ENCODE results near the gene BHLHA15.
A peak's percentile ranks its signal among the peaks of the same experiment; 100 is the strongest.

BHLHA15 gene

DNA sequence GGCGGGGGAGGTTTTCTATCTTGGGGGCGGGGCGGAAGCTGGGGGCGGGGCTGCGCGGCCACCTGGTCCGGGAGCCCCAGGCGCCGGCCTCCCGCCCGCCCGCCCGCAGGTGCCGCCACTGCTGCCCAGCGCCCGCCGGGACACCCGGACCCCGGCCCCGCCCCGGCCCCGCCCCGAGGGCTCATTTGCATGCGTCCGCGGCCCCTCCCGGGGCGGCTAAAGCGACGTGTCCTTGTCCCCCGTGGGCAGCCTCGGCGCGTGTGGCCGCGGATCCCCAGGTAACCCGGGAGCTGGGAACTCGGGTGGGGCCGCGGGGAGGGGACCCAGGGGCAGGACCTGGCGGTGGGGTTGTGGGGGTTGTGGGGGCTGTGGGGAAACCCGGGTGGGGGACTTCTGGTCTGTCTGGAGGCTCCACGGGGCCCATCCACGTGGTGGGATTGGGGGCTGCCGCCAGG, at the start of gene BHLHA15:
BHLHA15 (plus strand) TSS at position 219 of the 455 bp plus-strand sequence. CDS start 871 bp downstream, outside the sequence.
- no peak for DNase-seq

DNA sequence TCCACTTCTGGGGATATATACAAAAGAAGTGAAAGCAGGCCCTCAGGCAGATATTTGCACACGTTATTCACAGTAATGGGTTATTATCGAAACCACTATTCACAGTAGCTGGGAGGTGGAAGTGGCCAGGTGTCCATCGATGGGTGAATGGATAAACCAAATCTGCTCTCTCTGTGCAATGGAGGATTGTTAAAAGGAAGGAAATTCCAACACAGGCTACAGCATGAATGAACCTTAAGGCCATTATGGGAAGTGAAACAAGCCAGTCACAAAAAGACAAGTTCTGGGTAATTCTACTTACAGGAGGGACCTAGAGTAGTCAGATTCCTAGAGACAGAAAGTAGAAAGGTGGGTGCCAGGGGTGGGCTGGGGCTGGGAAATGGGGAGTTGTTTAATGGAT, 48.5 kb upstream of the BHLHA15 start:
- no peak for DNase-seq

DNA sequence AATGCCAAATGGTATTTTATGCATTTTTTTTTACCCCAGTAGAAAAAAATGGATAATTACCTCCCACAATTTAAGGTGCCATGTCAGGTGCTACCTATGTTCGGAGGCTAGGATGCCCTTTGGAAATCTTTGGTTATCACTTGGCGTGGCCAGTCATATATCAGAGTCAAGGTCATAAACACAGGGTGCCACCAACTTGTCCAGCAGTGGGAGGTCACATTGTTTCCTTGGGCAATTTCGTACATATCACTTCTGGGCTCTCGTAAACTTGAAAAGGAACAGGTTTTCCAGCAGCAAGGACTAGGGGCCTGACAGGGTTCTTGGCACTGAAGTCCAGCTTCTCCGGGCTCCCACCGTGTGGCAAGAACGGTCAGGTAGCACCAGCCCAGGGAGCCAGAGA, 48.0 kb upstream of the BHLHA15 start:
- no peak for DNase-seq

DNA sequence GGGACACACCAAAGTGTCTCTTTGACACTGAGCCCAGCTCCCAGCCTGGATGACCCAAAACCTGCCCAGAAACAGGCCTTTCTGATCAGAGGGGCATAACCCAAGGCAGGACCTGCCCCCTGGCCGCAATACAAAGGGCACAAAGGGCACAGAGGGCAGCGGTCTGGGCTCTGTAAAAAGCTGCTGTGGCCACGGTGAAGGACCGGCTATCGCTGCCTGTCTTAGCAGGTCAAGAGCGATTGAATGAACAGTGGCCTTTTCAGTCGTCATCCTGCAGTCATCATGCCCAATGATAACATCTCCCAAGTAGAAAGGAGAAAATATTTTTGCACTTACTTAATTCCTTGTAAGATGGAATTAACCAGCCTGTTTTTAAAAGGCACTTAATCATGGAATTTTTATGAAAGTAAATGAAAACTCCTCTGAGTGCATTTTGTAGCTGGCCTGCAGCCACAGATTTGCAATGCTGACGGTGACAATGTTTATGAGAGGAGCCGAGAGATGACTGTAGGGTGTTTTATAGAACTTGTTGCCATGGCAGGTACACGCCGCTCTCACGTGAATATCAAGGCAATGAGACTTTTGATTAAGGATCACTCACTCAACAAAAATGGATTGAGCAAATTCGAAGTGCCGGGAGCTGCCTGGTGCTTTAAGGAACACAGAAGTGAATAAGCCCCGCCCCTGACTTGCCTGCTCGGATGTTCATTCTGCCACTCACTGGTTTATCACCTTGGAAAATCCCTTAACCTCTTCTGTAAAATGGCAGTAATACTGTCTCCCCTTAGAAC, 47.3 kb upstream of the BHLHA15 start:
- DNase-seq: no peak

DNA sequence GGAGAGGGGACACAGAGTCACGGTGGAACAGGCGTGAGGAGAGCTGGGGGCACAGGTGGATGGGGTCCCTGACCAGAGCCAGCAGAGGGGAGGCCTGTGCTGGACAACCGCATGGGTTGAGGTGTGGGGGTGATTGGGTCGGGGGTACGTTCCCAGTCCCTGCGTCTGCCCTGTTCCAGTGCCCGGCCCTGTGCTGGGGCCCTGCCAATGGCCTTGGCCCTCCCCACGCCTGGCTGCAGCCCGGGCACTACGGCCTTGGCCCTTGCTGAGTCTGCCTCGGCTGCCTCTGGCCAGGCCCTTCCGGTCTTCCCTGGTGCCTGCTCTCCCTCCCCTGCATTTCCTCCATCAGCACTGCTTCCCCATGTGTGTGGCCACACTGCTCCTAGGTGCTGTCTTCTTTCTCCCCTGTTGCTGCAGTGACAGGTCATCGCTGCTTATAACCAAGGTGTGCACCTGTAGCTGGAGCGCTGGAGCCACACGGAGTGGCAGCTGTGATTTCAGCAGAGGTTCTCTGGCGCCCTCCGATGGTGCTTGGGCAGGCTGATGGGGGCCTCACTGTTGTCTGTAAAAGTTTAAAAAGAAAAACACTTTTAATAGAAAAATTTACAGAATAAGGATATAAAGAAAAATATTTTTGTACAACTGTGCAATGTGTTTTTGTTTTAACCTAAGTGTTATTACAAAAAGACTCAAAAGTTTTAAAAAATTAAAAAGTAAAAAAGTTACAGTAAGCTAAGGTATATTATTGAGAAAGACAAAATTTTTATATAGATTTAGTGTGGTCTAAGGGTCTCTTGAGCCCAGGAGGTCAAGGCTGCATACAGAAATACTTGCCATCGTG, 45.2 kb upstream of the BHLHA15 start:
- DNase-seq: peak; percentile 62

DNA sequence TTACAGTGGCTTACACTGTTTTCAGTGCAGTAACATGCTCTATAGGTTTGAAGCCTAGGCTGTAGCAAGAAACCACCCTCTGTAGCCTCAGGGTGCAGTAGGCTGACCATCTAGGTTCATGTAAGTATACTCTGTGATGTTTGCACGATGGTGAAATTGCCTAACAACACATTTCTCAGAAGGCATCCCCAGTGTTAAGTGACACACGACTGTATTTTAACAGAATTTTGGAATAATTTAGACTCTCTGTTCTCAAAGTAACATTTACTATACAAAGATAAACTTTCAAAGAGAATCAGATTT, 44.6 kb upstream of the BHLHA15 start:
- peak; percentile 36 for DNase-seq

DNA sequence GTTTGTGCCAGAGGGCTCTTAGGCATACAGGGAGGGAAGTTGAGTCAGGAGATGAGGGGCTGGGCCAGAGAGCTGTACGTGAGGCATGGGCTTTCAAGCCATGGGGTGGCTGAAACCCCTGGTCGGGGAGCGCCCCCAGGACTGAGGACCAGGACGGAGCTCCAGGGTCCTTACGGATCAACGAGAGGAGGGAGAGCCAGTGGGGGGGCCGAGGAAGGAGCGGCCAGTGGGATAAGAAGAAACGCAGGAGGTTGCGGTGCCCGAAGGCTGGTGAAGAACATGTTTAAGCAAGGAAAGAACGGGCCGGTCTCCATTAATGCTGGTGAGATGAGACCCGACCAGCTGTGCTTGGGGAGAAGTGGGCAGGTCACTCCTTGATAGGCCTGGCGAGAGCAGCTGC, 43.6 kb upstream of the BHLHA15 start:
- no peak for DNase-seq

DNA sequence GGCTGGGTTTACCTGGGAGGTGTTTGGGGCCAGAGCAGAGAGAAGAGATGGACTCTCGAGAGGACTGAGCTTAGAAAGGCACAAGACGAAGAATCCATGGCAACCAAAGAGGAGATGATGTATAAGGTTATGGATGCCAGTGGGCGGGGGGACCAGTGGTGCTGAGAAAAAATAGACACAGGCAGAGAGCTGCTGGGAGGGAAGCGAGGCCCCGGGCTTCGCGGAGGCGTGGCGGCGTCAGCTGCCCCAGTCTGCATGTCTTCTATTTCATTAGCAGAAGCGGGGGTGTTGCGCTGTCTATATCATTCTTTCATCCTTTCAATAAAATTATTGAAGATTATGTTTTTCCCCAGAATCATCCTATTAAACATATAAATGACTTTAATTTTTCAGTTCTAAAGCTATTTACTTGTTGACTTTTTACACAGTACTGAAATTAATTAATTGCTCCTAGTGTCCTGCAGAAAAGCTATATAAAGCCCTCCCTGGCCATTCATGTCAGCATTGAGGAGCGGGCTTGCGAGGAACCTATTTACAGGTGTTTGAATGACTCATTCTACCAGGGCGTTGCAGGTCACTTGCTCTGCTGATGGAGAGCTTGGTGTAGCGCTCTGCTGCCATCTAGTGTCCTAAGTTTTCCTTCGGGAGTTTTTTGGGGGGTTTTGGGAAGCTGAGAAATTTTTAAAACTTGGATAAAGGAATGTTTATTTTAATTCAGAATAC, 42.9 kb upstream of the BHLHA15 start:
- DNase-seq: peak; percentile 85

DNA sequence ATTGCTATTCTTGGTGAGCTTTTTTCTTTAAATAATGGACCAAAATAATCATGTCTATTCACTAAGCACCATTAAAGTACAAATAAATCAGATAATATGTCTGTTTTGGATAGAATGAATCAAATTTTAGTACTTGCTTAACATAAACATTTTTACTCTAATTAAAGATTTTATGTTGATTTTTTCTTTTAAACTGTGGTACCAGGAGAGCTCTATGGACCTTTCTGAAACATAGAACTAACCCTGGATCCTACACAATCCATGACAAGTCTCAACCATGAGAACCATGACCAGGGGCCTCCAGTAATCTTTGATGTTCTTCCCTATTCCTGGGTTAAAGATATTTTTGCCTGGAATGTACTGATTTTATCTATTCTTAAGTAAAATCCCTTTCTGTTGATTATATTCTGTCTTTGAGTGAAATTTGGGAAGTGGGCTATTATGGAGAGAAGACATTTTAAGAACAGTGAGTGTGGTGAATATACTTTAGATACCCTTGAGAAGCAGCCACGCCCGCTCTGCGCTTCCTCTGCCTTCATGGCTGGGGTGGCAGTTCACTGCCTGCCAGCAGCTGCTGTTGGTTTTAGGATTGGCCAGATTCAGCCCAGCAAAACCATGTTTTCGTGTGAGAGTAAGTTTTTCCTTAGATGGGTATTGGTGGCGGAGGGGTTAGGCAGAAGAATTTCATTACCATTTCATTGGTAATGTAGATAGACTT, 42.2 kb upstream of the BHLHA15 start:
- DNase-seq: no peak

DNA sequence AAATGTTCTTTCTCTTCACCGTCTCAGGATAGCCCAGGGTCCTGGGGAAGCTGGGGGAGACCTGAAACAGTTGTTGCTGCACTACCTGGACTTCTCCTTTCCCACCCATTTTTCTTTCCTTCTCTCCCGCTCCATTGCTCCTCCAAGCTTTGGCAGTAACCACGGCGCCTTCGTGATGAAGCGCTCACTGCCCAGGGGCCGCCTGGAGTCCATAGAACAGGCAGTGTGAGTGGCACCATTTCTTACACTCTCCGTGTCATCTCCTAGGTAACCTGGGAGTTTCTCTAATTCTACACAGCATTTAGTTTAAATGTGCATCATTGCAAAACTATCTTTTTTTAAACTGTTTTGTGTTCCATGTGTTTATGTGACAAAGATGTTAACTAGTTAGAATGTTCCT, 40.3 kb upstream of the BHLHA15 start:
- no peak for DNase-seq

DNA sequence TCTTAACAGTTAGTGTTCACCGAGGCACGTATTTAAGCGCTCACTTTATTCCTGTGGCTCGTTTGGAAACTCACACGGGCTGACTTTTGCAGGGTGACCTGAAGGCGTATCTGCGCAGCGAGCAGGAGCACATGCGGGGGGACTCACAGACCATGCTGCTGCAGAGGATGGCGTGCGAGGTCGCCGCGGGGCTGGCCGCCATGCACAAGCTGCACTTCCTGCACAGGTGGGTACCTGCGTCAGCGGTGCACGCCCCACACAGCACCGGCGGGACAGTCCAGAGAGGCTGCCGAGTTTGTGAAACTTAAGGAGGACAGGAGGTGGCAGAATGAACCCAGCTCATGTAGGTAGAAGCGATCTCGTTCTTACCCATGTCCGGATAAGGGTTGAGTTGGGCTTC, 39.8 kb upstream of the BHLHA15 start:
- DNase-seq: no peak

DNA sequence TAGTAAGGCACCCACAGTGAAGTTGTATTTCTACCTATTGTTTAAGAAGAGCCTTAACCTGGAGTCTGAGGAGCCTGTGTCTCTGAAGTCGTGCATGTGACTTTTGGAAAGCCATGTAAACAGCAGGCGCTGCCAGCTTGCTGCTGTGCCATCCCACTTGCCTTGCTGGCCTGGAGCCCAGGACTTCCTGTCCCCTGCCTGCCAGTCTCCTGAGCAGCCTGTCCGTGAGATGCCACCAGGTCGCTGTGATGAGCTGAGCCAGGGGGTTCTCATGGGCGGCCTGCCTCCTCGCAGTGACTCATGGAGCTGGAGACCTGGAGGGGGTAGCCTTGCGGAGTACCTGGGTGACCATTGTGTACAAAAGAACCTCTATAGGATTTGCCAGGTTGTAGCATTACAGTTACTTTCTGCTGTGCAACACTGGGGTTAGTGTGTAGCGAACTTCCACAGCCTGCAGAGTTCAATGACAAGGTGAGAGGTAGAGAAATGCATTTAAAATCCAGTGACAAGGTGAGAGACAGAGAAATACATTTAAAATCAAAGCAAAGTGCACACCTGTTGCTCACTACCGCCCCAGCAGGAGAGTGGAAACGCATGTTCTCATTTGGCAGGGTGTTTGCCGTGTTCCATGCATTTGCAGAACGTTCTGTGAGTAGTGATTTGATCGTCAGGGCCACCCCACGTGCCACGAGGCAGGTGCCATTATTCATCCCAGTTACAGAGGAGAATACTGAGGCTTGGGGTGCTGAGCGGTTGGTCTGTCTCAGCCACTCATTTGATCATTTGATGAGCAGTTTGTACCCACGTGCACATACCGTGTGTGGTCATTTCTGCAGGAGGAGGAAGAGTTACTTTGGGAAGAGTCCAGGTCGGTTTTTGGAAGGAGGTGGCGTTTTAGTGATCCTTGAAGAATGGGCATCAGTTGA, 36.6 kb upstream of the BHLHA15 start:
- no peak for DNase-seq

DNA sequence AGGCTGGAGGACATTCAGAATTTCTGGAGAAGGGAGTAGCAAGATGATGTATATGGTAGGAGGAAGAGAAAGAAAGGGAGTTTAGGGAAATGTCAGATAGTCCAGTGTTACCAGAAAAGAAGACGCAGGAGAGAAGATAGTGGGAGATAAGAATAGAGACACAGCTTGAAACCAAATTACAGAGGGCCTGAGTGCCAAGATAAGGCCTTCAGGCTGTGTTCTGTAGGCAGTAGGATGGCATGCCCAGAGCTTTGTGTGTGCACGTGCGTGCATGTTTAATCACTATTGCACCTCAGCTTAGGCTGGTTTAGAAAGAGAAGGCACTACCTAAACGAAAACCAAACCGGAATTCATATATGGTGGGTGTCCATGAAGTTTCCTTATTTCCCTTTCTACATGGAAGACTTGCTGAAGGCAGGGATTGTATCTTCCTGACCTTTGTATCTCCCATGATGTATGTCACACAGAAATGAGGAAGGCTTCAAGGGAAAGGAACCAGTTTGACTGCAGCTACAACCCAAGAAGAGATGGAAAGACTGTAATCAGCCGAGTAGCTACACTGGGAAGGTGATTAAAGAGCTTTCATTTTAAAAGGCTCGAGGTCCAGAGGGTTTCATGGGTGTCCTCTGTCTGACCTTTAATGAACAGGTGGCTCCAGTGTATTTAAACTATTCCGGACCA, 35.8 kb upstream of the BHLHA15 start:
- peak; percentile 69 for DNase-seq

DNA sequence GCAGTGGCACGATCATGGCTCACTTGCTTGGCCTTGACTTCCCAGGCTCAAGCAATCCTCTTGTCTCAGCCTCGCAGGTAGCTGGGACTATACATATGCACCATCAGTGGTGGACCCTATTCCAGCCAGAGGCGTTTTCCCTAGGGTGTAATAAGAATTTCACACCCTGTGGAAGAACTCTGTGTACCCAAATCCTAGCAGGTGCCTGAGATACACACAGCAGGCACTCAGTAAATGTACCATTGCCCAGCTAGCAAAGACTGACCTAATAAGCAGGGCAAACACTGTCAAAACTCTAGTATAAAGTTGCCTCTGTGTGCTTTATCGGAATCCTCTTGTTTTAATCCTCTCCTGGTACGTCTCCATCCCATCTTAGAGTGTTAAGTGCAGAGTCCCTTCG, 33.7 kb upstream of the BHLHA15 start:
- no peak for DNase-seq

DNA sequence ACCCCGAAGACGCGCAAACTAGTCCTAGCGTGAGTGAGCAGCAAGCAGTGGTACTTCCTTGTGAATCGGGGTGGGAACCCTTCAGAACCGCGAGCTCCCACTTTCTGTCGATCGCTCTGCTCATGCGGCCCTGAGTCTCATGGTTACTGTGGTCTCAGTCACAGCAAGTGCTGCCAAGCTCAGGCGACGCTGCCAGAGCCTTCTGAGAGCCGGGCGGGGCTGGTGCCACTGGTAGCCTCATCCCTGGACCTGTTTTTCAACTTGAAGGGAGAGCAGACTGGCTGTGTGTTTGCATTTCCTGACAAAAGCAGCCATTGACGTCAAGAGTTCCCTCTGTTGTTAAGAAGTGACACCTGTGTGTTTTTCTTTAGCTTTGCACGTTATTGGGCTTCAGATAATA, 32.9 kb upstream of the BHLHA15 start:
- no peak for DNase-seq

DNA sequence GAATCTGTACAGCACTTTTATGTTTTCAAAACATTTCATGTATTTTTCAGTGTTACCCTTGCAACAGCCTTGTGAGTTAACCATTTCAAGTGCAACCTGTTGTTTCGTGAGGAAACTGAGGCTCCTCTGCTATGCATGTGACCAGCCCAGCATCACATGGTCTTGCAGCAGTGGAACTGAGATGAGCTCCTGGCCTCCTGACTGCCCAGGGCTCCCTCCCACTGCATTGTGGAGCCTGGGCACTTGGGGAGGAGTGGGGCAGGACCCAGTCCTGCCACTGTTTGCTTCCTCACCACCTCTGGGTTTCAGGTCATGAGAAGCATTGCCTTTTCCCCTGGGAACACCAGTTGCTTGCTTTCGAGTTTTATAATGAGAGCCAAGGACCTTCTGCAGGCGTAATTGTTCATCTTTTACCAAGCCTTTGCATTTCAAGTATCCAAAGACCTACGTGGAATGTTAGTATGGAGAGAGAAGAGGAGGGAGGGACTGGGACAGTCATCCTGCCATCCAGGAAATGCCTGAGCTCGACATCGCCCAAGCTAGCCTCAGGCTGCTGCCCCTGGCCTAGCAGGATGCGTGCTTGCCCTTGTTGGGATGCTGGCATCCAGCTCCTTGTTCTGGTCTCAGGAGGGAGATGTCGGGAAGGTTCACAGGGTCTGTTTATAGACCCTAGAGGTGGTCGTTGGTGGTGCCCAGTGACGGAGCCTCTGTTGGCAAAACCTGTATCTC, 32.3 kb upstream of the BHLHA15 start:
- DNase-seq: no peak

DNA sequence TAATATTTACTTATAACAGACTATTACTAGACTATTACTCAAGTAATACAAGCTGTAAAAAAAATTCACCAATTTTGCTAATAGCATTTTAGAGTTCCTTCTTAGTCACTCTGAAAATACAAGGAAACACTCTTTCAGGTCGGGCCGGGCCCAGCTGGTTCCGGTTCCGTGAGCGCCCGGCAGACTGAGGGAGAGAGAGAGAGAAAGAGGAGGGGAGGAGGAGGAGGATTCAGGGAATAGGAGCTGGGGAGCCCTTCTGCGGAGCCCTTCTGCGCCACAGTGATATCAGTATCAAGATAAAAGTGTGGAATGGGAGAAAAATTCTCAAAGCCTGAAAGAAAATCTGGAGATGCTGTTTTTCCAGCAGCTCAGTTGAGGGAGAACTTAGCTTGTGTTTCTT, 30.5 kb upstream of the BHLHA15 start:
- DNase-seq: no peak

DNA sequence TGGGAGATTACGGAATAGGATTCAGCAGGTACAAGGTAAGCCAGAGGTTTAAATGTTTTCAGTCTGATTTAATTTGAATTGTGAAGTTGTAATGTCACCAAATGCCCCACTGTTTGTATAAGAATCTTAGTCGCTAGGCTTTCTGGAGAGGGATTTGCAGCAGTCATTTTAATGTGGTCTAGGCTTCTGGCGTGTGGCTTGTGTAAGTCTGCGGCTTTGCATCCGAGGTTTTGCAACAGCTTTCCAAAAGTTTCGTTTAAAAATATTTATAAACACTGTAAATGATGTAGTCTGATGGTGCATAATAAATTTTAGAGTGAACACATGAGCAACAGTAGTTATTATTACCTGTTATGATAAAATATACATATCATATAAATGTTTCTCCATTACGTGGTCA, 26.1 kb upstream of the BHLHA15 start:
- DNase-seq: no peak

DNA sequence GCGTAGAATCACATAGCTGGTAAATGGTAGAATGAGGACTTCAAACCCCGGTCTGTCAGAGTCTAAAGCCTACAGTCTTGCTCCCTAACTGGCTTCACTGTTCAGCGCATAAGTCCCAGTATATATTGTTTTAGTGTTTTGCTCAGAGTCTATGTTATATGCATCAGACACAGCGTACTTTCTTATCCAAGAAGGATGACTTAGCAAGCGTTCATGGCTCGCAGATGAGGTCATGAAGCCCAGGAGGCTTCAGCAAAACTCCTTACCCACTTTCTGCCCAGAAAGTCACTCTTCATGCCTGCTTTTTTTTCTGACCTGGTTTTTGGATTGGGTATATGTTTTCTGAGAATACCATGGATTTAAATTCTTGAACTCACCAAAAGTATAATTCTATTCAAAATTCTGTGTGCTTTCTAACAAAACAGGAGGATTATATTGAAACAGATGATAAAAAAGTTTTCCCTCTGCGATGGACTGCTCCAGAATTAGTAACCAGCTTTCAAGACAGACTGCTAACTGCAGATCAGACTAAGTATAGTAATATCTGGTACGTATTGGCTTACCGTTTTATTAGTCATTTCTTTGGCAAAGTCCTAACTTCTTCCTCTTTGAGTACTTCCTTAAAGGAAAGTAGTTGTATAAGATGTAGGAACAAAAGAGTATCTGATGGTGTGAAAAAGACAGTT, 24.6 kb upstream of the BHLHA15 start:
- peak; percentile 31 for DNase-seq

DNA sequence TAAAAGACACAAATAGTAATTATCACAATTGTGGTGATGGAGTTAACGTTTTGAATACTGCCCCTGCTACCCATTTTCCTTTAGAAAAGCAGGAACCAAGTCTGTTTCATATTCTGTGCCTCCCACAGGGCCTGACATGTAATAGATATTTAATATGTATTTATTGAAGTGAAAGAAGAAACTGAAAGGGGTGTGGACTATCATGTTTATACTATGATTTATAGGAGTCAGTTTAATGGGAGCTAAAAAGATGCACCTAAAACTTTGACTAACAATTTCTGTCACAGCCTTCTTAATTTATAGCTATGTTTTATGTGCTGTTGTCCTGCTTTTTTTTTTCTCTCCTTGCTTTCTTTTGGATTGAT, 24.1 kb upstream of the BHLHA15 start:
- DNase-seq: no peak
